Activated CD4-positive, alpha-beta T cell treated with anti-CD3 and anti-CD28 coated beads for 24 hours (primary cell): ENCODE measurements around the gene CBLN2.

Source experiments
- DNase-seq, 2 donors: peaks; one replicate each; pipeline ENCODE4 v3.0.0-alpha.2; 2020; ENCODE audit warnings: low read depth in 2 of 2

Gene CBLN2

DNA sequence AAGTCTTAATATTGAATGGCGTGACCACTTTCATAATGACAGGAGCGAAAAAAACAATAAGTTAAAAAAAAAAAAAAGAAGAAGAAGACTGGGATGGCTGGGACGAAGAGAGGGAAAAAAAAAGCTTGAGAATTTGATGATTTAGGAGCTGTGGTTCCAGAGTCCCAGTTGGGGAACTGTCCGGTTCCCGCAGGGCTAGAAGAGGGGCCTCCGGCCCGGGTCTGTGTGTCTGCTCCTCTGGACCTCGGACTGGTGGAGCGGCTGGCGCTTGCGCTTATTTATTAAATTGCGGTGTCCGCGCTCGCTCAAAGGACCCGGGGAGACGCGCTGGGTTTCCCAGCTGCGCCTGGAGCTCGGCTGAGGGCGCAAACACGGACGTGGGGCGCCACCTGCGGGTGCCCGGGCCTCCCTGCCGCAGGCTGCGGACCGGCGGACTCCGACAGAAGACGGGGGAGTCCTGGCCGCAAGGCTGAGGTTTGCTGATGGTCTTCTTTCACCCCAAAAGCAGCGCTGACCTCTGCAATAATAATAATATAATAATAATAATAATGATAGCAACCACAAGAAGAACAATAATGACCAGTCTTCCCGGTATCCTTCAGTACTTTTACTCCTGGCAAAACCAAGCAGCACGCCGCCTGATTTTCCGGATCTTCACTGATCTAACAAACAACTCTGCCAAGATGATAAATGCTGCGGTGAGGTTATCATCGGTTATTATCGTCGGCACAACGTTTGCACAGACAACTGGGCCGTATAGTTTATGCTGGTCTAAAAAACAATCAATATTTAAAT is at the start of gene CBLN2:
Gene CBLN2 (minus strand): TSS at position 251 of the 795 bp plus-strand sequence. CDS start 2,182 bp downstream, outside the sequence.
- DNase-seq = peak in 1 of 2 donors; percentile 31

DNA sequence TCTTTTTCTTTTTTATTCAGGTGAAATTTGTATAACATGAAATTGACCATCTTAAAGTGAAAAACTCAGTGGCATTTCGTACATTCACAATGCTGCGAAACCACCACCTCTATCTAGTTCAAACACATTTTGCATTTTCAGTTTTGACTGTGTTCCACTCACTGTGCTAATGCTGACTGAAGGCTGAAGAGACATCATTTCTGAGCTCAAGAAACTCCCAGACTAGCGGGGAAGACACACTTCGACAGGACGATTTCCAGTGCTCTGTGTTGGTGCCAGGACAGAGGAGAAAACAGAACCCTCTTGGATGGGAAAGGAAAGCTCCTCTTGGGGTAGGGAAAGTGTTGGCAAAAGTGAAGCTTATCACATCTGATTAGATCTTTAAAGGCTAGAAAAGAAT is 44.2 kb upstream of the CBLN2 start:
- no peak for DNase-seq

DNA sequence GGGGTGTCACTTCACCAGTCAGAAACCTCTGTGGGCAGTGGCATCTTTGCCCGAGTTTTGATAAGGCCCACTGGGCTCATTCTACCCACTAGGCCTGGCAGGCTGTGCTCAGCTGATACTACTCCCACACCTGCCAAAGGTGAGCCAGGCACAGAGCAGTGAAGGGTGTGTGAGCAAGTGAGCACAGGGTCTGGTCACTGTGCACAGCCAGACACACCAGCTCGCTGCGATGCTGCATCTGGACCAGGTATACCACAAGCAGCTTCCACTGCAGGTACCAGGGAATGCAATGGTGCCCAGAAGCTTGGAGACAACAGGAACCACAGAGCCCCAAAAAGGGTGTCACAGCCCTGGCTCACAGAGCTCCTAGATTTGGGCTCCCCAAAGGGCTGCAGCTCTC is 40.6 kb upstream of the CBLN2 start:
- DNase-seq = no peak

DNA sequence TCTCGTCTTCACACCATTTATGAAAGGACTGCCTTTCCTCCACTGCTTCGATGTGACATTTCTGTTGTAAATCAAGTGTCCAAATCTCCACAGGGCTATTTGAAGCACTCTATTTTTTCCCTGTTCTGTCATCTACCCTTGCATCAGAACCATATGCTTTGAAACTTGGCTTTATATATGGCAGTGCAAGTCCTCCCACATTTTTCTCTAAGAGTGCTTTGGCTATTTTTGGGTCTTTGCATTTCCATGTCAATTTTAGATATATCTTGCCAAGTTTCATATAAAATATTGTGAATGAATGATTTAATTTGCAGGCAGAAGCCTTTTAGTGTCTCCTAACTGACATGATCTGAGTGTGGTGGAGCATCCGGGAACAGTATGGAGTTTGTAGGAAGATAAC is 37.8 kb upstream of the CBLN2 start:
- no peak for DNase-seq

DNA sequence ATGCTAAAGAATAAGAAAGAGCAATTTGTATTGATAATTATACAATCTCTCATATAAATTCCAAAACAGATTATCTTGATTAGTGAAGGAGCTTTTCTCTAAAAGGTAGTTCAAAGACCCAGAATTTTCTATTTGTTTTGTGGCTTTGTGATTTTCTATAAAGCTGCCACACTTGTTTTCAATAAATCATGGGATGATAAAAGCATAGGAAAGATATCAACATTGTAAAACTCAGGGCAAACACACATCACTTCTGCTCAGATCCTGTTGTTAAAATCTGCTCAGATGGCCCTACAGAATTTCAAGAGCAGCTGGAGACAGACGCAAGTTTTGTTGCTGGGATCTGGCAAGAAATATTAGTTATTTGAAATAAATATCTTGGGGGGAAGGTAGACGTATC is 28.8 kb upstream of the CBLN2 start:
- no peak for DNase-seq

DNA sequence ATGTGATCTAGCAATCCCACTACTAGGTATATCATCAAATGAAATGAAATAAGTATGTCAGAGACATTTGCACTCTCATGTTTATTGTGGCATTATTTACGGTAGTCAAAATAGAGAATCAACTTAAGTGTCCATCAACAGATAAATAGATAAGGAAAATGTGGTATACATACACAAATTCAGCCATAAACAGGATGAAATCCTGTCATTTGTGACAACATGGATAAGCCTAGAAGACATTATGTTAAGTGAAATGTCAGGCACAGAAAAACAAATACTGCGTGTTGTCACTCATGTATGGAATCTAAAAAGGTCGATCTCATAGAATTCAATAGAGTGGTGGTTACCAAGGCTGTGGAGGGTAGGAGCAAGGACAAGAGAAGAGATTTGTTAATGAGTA is 22.1 kb upstream of the CBLN2 start:
- no peak for DNase-seq

DNA sequence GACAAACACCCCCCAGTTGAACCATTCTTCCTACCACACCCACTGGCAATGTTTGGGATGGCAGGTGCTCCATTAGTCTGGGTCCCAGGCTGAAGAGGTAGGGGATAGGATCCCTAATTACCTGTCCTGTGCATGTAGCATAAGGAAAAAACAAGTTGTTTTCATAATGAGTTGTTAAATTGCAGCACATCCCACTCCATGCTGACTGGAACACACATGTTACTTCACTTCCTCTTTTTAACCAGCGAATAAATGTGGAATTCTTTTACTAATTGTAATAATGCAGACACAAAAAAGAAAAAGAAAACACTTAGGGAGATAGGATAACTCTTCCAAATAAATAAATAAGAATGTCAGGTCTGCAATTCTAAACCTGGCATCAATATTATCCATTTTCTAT is 11.8 kb upstream of the CBLN2 start:
- no peak for DNase-seq

DNA sequence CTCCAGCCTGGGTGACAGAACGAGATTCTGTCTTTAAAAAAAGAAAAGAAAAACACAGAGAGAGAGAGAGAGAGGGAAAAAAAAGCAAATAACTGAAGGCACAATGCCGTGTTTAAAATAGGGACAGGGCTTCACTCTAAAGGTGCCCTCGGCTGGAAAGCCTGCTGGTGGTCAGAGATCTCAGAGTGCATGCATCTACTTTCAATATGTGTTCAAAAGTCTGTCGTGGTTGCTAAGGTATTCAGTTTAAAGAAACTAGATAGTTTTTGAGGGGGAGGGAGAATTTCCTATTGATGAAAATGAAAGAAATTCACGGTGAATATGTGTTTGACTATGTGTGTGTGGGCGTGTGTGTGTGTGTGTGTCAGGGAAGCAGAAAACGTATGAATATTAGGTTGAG is 11.0 kb upstream of the CBLN2 start:
- DNase-seq = no peak

DNA sequence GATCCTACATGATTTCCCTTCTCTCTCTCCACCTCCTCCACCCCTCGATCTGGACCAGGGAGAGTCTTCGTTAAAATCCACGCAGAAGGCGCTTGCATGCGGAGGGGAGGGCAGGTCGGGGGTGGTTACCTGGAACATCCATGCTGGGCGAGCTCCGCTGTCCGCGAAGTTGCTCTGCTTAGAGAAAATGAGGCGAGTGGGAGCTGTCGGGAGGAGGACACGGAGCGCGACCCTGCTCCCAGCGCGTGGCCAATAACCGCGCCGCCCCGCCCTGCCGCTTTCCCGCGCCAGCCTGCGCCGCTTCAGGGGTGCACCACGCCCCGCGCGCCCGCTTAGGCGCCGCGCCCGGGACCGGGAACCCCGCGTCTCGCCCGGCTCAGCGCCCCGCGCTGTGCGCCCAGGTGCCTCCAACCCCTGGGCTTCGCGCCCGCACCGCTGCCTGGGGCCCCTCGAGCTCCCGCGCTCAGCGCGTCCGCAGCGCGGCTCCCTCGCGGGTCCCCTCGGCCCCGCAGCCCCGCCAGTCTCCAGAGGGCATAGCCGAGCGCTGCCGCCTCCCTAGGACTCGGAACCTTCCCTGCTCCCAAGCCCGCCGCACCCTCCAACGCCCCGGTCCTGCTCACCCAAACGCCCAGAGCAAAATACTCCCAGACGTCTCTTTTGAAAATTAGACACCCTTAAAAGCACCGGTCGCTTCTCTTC is 636 bp downstream of the CBLN2 start:
- DNase-seq = no peak

DNA sequence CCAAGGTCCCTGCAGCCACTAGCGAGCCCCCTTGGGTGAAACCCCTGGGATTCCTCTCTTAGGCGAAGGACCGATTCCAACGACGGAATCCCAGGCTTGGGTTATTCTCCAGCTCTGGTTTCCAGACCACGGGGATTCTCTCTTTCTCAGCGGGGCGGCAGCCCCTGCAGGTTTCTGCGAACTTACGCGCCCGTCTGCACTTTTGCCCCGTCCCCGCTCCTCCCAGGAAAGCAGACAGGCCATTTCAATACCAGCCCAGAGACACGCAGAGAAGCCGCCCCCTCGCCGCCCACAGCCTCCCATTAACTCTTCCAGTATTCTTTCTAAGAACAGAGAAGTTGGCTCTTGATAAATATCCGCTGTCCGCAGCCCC is 1.2 kb downstream of the CBLN2 start:
- DNase-seq = no peak

DNA sequence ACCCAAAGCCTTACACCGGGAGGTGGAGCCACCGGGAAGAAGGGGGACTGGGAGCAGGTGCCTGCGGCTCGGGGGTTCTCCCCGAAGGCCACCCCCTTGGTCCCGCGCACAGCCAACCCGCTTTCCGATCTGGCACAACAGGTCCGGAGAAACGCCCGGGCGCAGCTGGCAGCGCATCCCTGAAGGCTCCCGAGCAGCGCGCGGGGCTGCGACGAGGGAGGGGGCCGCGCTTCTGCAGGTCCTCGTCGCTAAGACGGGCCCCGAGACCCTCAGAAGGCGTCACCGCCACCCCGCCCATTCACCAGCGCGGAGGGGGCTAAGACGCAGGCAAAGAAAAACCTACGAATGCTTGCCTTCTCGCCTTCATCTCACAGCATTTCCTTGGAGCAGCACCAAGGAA is 1.8 kb downstream of the CBLN2 start:
- no peak for DNase-seq

DNA sequence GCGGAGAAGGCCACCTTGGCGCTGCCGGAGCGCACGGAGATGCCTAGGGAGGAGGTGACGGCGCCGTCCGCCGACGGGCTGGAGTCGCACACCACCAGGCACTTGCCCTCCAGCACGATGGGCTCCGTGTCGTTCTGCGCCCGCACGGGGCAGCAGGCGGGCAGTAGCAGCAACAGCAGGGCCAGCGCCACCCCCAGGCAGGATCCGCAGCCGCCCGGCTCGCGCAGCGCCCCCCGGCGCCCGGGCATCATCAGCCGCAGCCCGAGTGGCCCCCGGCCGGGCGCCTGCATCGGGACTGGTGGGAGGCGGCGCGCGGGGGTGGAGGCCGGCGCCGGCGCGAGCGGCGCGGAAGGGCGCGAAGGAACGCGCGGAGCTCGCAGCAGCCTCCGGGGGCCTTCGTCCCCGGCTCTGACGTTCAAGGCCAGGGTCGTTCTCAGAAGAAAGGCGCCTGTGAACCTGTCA is 2.2 kb downstream of the CBLN2 start:
- DNase-seq = no peak

DNA sequence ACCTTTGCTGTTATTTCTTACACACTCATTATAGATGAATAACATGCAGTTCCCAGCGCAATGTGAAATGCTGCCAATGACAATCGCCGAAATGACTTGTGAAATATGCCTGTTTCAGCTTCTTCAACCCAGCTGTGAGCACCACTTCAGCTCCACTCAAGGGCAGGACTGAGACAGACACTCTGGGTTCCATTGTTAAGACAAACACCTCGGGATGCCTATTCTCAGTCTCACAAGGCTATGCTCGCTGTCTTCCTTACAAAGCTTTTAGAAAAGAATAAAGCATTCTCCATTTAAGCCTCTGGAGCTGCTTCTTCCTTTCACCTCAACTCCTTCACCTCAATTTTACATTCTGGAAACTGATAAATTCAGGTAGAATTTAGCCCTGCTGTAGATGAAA is 4.2 kb downstream of the CBLN2 start:
- DNase-seq = no peak

DNA sequence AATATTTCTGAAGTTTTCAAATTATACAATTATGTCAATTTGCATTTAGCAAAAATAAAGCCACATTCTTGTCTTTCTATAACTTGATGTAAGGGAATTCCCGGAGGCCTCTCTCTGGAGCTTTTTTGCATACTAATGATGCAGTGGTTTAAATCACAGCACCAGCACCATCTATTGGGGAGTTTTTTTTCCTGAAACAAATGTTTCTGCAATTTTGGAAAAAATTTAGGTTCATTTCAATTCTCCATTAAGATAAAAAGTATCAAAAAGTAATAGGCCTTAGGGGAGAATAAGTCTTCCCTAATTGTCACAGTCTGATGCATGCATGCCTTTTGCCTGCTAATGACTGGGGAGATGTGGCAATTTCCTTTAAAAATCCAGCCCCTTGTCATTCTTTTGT is 13.5 kb downstream of the CBLN2 start:
- DNase-seq = no peak

DNA sequence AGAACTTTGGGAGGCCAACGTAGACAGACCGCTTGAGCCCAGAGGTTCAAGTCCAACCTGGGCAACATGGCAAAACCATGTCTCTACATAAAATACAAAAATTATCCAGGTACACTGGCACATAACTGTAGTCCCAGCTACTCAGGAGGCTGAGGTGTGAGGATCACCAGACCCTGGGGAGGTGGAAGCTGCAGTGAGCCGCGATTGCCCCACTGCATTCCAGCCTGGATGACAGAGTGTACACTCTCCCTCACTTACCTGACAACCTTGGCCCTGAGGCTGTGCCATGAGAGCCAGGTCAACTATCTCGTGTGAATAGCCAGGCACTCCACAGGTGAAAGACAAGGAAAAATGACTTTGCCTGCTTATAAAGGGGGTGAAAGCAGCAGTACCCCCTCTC is 39.3 kb downstream of the CBLN2 start:
- DNase-seq = no peak

DNA sequence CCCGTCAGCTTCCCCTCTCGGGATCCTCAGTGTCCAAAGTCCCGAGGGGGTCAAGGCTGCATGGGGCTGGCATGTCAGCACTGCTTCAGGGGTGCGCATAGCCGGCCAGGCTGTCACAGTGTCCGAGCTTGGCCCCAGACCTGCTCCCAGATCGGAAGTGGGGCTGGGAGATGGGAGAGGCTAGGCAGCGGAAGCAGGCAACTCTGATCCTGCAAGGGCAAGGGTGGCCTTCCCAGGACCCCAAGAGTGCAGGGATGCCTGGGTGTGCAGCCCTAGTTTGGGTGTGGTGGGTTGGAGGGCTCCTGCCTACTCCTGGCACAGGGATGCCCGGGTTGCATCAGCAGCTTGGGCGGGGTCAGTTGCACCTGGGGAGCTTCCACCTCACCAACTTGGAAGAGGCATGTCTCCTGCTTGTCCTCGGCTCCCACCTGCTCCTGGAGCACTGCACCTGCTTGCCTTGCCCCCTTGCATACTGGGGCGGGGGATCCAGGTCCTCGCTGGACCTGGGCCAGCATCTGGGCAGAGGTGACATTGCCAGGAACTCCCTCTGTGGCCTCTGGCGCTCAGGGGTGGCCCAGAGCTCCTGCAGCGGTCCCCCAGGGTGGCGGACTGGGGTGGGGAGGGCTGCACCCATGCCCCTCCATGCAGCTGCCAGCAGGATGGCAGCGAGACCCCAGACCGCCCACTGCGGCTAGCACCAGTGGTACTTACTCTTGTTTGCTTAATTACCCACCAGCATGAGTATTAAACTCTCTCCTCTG is 41.3 kb downstream of the CBLN2 start:
- no peak for DNase-seq

DNA sequence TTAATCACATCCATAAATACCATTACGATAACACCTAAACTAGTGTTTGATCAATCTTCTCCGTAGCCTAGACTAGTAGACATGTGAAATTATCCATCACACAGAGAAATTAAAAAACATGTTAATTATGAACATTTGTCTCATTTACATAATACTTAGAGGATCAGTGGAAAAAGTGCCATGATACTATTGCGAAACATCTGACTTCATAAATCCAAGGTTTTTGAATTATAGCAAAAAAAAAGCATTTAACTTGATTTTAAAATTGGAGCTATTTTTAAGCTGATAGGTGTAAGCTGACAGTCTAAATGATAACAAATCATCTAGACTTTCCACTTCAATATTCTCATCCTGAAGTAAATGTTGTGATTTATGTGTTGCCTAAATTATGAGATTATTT is 51.6 kb downstream of the CBLN2 start:
- no peak for DNase-seq
